ENCODE measurements around the gene STAC. TPM values are rescaled to one million over a fixed set of nuclear protein-coding genes. Genes with fewer than 3 reads are reported as not detected.

Gene STAC
- total and polyA plus RNA-seq, 9 of the 15 experiments (the other 6 are each of a cell fraction or from before 2014, with no cell fraction given): 0.11 TPM; not detected in 8

DNA sequence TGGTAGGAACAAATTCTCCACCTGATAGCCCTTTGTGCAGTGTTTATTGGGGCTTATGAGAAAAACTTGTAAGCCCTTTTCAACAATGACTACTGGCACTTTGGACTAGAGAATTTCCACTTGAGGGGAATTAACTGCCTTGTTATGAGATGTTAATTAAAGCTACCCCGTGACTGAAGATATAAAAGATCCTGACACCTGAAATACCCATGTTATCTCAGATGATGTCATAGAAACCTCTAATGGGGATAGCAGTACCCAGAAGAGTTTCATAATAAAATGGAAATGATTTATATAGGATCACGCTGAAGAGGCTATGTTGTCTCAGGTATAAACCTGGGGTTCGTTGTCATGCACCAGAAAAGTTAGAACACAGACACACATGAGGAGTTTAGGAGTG lies 14.5 kb upstream of the STAC start:
- Histone ChIP-seq H3K4me1 (replicated peaks in 1 of 2; ENCODE audit: control insufficient read depth in 2 of 2, insufficient read depth in 2 of 2, low read length in 2 of 2) (no peaks in the 10 kb centered on the region), H3K9me3 (replicated peaks; ENCODE audit: control insufficient read depth, insufficient read depth, low read depth, low read length) (no peaks in the 10 kb centered on the region), H3K36me3 (ENCODE audit: control insufficient read depth, insufficient read depth, low read length) (no peaks in the 10 kb centered on the region), H3K4me2 (ENCODE audit: insufficient read depth, low read length) (no peak overlapping the region), H3K27ac (ENCODE audit: extremely low read depth, low read depth, low read length) (no peak overlapping the region), H3K9ac (ENCODE audit: insufficient read depth in 1 of 2, low read depth in 2 of 2, low read length in 2 of 2) (no peak overlapping the region), H3K9me1 (ENCODE audit: control insufficient read depth, insufficient read depth, low read length) (no peaks in the 10 kb centered on the region), H3K4me3 (no peak overlapping the region), H2AFZ (ENCODE audit: low read depth, low read length) (no peak overlapping the region), H3K79me2 (ENCODE audit: control insufficient read depth, insufficient read depth, low read length) (no peaks in the 10 kb centered on the region), H4K20me1 (replicated peaks; ENCODE audit: control insufficient read depth, insufficient read depth, low read length) (no peaks in the 10 kb centered on the region), H3K27me3 (ENCODE audit: control insufficient read depth in 2 of 2, insufficient read depth in 2 of 2, low read length in 2 of 2) (no peaks in the 10 kb centered on the region)
- no TSS peak for BruUV-seq (replicated peaks)
- DNase-seq (ENCODE audit: extremely low read depth in 1 of 4, low spot score in 3 of 4) (no peak), FAIRE-seq (no peak), ATAC-seq (no peak)
- 0% methylated on average over 3 of the region's 3 CpGs for WGBS (ENCODE audit: insufficient coverage, low coverage, missing lambda C conversion rate)
- POLR2A ChIA-PET: no interaction called here
- CTCF ChIA-PET (ENCODE audit: low intra/inter-chr PET ratio): no interaction called here
- TF ChIP-seq ZFP30 (CRISPR knock-in tag; IDR thresholded peaks at IDR 0.05; ENCODE audit: borderline replicate concordance): no peak
- in situ Hi-C loops (cut with MboI) (no loop called here), intact Hi-C loops (cut with micrococcal nuclease) (no loop called here)

DNA sequence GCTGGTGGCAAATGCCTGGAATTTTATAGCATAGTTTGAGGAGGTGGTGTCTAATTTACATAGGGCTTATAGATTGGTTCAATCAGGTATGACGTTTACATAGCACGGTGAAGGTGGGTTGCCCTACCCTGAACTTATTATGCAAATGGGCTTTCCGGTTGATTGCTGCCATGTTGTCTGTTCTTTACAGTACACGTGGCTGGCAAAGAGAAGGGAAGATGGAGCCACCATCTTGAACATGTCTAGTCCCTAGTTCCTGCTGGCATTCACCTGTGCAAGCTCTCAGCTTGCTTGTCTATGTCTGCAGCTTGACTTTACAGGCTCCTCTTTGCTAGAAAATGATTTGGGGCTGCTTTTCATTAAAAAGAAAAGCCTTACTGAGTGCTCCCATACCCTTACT lies 14.0 kb upstream of the STAC start:
- H3K9ac ChIP-seq (ENCODE audit: insufficient read depth in 1 of 2, low read depth in 2 of 2, low read length in 2 of 2): no peak overlapping the region
- no peak for DNase-seq (ENCODE audit: extremely low read depth in 1 of 4, low spot score in 3 of 4)
- no peak for FAIRE-seq
- no peaks in the 10 kb centered on the region for H3K4me1 ChIP-seq (replicated peaks in 1 of 2; ENCODE audit: control insufficient read depth in 2 of 2, insufficient read depth in 2 of 2, low read length in 2 of 2)
- no TSS peak for BruUV-seq (replicated peaks)
- no peak overlapping the region for H3K4me2 ChIP-seq (ENCODE audit: insufficient read depth, low read length)
- H3K79me2 ChIP-seq (ENCODE audit: control insufficient read depth, insufficient read depth, low read length): no peaks in the 10 kb centered on the region
- no peaks in the 10 kb centered on the region for H3K9me3 ChIP-seq (replicated peaks; ENCODE audit: control insufficient read depth, insufficient read depth, low read depth, low read length)
- CTCF ChIA-PET (ENCODE audit: low intra/inter-chr PET ratio): no interaction called here
- H3K9me1 ChIP-seq (ENCODE audit: control insufficient read depth, insufficient read depth, low read length): no peaks in the 10 kb centered on the region
- no peak overlapping the region for H2AFZ ChIP-seq (ENCODE audit: low read depth, low read length)
- in situ Hi-C loops (cut with MboI): no loop called here
- no peak overlapping the region for H3K27ac ChIP-seq (ENCODE audit: extremely low read depth, low read depth, low read length)
- POLR2A ChIA-PET: no interaction called here
- H4K20me1 ChIP-seq (replicated peaks; ENCODE audit: control insufficient read depth, insufficient read depth, low read length): no peaks in the 10 kb centered on the region
- no peaks in the 10 kb centered on the region for H3K27me3 ChIP-seq (ENCODE audit: control insufficient read depth in 2 of 2, insufficient read depth in 2 of 2, low read length in 2 of 2)
- intact Hi-C loops (cut with micrococcal nuclease): no loop called here
- no peak overlapping the region for H3K4me3 ChIP-seq
- no peak for ATAC-seq
- H3K36me3 ChIP-seq (ENCODE audit: control insufficient read depth, insufficient read depth, low read length): no peaks in the 10 kb centered on the region
- 3% methylated on average over 4 of the region's 4 CpGs for WGBS (ENCODE audit: insufficient coverage, low coverage, missing lambda C conversion rate)
- TF ChIP-seq CBFA2T3 (IDR thresholded peaks at IDR 0.05) (no peak), SMAD3 (CRISPR knock-in tag; conservative IDR thresholded peaks at IDR 0.05) (no peak), POU5F1 (IDR thresholded peaks at IDR 0.05; ENCODE audit: borderline replicate concordance, low read depth, low read length, partially characterized antibody) (no peak), ZNF431 (CRISPR knock-in tag; IDR thresholded peaks at IDR 0.05) (no peak), MXI1 (IDR thresholded peaks at IDR 0.05; ENCODE audit: low read depth, low read length) (no peak), GATA2 (CRISPR knock-in tag; IDR thresholded peaks at IDR 0.05) (no peak), ZZZ3 (IDR thresholded peaks at IDR 0.05) (no peak), CHD1 (IDR thresholded peaks at IDR 0.05; ENCODE audit: low read length) (no peak), PCBP1 (IDR thresholded peaks at IDR 0.05; ENCODE audit: low read depth, low read length, poor library complexity, severe bottlenecking) (no peak), PHB (CRISPR knock-in tag; IDR thresholded peaks at IDR 0.05) (no peak)
- TF ChIP-seq, protein P1, sequence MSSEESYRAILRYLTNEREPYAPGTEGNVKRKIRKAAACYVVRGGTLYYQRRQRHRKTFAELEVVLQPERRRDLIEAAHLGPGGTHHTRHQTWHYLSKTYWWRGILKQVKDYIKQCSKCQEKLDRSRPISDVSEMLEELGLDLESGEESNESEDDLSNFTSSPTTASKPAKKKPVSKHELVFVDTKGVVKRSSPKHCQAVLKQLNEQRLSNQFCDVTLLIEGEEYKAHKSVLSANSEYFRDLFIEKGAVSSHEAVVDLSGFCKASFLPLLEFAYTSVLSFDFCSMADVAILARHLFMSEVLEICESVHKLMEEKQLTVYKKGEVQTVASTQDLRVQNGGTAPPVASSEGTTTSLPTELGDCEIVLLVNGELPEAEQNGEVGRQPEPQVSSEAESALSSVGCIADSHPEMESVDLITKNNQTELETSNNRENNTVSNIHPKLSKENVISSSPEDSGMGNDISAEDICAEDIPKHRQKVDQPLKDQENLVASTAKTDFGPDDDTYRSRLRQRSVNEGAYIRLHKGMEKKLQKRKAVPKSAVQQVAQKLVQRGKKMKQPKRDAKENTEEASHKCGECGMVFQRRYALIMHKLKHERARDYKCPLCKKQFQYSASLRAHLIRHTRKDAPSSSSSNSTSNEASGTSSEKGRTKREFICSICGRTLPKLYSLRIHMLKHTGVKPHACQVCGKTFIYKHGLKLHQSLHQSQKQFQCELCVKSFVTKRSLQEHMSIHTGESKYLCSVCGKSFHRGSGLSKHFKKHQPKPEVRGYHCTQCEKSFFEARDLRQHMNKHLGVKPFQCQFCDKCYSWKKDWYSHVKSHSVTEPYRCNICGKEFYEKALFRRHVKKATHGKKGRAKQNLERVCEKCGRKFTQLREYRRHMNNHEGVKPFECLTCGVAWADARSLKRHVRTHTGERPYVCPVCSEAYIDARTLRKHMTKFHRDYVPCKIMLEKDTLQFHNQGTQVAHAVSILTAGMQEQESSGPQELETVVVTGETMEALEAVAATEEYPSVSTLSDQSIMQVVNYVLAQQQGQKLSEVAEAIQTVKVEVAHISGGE (CRISPR knock-in tag; IDR thresholded peaks at IDR 0.05): no peak

Data from K562 (cell line).